Suprapubic skin (tissue), 4 donors: ENCODE measurements around the gene TMEM170B. TPM values are rescaled to one million over a fixed set of nuclear protein-coding genes. Genes with fewer than 3 reads are reported as not detected.

Experiments
- DNase-seq, 2 donors: peaks; one replicate each; pipeline ENCODE4 v3.0.0-alpha.2; 2019; ENCODE audit warnings: low spot score in 2 of 2
- H3K27ac ChIP-seq: fragments of 200-600 bp; sonication (generic); one replicate; pipeline ENCODE4 v1.5.1; 2019
- H3K27me3 ChIP-seq: fragments of 200-600 bp; sonication (generic); one replicate; pipeline ENCODE4 v1.5.1; 2019
- H3K36me3 ChIP-seq: fragments of 200-600 bp; sonication (generic); one replicate; pipeline ENCODE4 v1.5.1; 2019
- H3K4me1 ChIP-seq: fragments of 200-600 bp; sonication (generic); one replicate; pipeline ENCODE4 v1.5.1; 2019
- H3K4me3 ChIP-seq: fragments of 200-600 bp; sonication (generic); one replicate; pipeline ENCODE4 v1.5.1; 2019; ENCODE audit warnings: mild to moderate bottlenecking
- H3K9me3 ChIP-seq: fragments of 200-600 bp; sonication (generic); one replicate; pipeline ENCODE4 v1.5.1; 2019
- EP300 ChIP-seq: sonication (generic); formaldehyde crosslinking; IDR thresholded peaks from one replicate; pipeline ENCODE4 v1.6.1; 2017; ENCODE audit warnings: antibody characterized with exemption
- POLR2A ChIP-seq, 2 donors: fragments of 450-650 bp; IDR thresholded peaks; one replicate each; pipeline ENCODE4 v1.6.1; 2017; ENCODE audit warnings: antibody characterized with exemption in 2 of 2, mild to moderate bottlenecking in 2 of 2, moderate library complexity in 2 of 2
- POLR2AphosphoS5 ChIP-seq, 3 donors: sonication (generic); formaldehyde crosslinking; IDR thresholded peaks; one replicate each; pipeline ENCODE4 v1.6.1; 2017; ENCODE audit warnings: antibody characterized with exemption in 3 of 3
- WGBS: methylation state at CpG from one replicate; pipeline ENCODE4 v1.1.5; 2018; 5-methylcytosine and 5-hydroxymethylcytosine counted together
- total RNA-seq, 4 donors: library from RNA; depleted of rRNA; stranded (reverse); fragments of >200 nt; gene quantifications; one replicate each; pipeline ENCODE4 v1.1.0, GENCODE V29; 2016
- TF ChIP-seq, protein P1 (sequence below), 2 donors: fragments of 200-600 bp in 1 of 2; fragments of 450-650 bp in 1 of 2; sonication (generic) in 1 of 2; IDR thresholded peaks; one replicate each; pipeline ENCODE4 v1.5.1; 2016 to 2019; ENCODE audit warnings: antibody characterized with exemption in 2 of 2, mild to moderate bottlenecking in 1 of 2, moderate library complexity in 1 of 2

TMEM170B gene
- total RNA-seq, 4 donors from 2014 or later = 1.1 to 1.7 (median 1.2) TPM

DNA sequence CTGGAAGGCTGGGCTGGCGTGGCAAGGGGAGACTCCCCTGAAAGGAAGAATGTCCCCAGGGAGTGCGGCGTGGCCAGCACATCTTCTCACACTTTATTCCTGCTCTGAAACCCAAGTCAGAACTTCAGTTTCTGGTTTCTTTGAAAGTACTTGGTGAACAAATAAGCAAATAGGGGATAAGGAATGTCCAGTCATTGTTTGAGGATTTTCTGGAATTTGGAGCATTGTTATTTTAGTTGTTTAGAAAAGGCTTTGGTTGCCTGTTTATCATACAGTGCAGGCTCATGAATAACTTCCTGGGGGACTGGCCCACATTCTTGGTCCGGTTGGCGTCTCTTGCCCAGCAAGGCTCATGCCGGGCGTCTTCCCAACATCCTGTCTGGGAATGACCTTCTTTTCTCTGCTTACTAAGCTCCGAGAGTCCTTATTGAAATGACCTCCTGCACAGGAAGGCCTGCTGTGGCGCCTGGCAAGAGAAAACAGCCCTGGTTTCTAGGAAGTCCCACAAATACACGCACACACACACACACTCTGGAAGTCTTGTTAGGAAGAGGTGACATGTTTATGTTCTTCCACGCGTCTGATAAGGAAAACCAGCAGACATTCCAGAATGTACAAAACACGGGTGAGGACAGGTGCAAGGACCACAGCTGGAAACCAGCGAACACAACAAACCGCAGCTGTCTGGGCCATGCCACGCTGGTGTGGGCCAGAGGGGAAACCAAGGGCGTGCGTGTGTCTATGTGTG, 71.9 kb downstream of the TMEM170B start:
- DNase-seq = no peak
- no peak overlapping the region for H3K27ac ChIP-seq
- H3K27me3 ChIP-seq = no peaks in the 10 kb centered on the region
- no peaks in the 10 kb centered on the region for H3K36me3 ChIP-seq
- H3K9me3 ChIP-seq = no peaks in the 10 kb centered on the region
- peaks cover 31% of the 10 kb centered on the region for H3K4me1 ChIP-seq
- TF ChIP-seq POLR2AphosphoS5 (IDR thresholded peaks at IDR 0.05) = peak in 1 of 3 donors; percentile 12
- TF ChIP-seq EP300 = no peak
- no peak for TF ChIP-seq POLR2A (IDR thresholded peaks at IDR 0.05)
- TF ChIP-seq, protein P1, sequence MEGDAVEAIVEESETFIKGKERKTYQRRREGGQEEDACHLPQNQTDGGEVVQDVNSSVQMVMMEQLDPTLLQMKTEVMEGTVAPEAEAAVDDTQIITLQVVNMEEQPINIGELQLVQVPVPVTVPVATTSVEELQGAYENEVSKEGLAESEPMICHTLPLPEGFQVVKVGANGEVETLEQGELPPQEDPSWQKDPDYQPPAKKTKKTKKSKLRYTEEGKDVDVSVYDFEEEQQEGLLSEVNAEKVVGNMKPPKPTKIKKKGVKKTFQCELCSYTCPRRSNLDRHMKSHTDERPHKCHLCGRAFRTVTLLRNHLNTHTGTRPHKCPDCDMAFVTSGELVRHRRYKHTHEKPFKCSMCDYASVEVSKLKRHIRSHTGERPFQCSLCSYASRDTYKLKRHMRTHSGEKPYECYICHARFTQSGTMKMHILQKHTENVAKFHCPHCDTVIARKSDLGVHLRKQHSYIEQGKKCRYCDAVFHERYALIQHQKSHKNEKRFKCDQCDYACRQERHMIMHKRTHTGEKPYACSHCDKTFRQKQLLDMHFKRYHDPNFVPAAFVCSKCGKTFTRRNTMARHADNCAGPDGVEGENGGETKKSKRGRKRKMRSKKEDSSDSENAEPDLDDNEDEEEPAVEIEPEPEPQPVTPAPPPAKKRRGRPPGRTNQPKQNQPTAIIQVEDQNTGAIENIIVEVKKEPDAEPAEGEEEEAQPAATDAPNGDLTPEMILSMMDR (IDR thresholded peaks at IDR 0.05) = no peak
- no peak overlapping the region for H3K4me3 ChIP-seq
- WGBS = 87% methylated on average over 18 of the region's 18 CpGs

DNA sequence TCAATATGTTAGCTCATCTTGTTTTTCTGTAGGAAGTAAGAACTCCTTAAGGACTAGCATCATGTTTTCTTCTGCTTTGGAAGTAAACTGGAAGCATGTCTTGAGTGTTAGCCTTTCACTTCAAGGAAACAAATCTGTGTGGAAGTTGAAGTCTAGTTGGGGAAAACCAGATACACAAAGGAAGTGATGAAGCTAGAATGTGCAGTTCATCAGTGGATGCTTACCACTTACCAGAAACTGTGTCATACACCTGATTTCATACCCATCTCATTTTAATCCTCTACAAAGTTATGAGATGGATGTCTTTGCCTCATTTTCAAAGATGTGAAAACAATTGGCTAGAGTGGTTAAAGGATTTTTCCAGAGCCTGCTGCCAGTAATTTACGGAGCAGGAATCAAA, 75.8 kb downstream of the TMEM170B start:
- WGBS = 86% methylated on average over 1 of the region's 1 CpG
- no peak for DNase-seq
- TF ChIP-seq EP300 (no peak), POLR2A (IDR thresholded peaks at IDR 0.05) (no peak), POLR2AphosphoS5 (IDR thresholded peaks at IDR 0.05) (no peak)
- TF ChIP-seq, protein P1 (IDR thresholded peaks at IDR 0.05) = no peak

DNA sequence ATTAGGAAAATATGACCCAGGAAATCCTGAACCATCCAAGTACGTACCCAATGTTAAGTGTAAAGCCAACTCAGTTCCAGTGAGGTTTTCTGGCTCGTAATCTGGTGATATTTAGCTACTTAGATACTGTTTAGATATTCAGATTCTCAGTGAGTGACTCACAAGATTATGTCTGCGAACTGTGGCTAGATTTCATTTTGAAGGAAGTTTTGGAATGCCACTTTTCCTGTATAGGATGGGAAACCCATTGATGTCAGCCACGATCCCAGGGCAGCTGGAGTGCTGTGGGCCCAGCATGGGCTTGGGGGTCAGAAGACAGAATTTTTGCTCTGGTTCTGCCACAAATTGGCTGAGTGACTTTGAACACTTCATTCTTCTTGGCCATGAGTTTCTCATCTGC, 76.3 kb downstream of the TMEM170B start:
- TF ChIP-seq POLR2AphosphoS5 (IDR thresholded peaks at IDR 0.05) (no peak), POLR2A (IDR thresholded peaks at IDR 0.05) (no peak), EP300 (no peak)
- TF ChIP-seq, protein P1 (IDR thresholded peaks at IDR 0.05) = no peak
- no peak for DNase-seq
- Histone ChIP-seq H3K27ac (peak overlapping the region; percentile 39), H3K27me3 (no peaks in the 10 kb centered on the region), H3K4me1 (peaks cover 4% of the 10 kb centered on the region), H3K4me3 (no peak overlapping the region), H3K36me3 (no peaks in the 10 kb centered on the region), H3K9me3 (no peaks in the 10 kb centered on the region)
- 50% methylated on average over 4 of the region's 4 CpGs for WGBS

More for the DNA sequence above, 75.8 kb downstream of the TMEM170B start:
- Histone ChIP-seq H3K4me3 (no peak overlapping the region), H3K4me1 (peaks cover 4% of the 10 kb centered on the region), H3K36me3 (no peaks in the 10 kb centered on the region), H3K27me3 (no peaks in the 10 kb centered on the region), H3K27ac (peak overlapping the region; percentile 39), H3K9me3 (no peaks in the 10 kb centered on the region)

DNA sequence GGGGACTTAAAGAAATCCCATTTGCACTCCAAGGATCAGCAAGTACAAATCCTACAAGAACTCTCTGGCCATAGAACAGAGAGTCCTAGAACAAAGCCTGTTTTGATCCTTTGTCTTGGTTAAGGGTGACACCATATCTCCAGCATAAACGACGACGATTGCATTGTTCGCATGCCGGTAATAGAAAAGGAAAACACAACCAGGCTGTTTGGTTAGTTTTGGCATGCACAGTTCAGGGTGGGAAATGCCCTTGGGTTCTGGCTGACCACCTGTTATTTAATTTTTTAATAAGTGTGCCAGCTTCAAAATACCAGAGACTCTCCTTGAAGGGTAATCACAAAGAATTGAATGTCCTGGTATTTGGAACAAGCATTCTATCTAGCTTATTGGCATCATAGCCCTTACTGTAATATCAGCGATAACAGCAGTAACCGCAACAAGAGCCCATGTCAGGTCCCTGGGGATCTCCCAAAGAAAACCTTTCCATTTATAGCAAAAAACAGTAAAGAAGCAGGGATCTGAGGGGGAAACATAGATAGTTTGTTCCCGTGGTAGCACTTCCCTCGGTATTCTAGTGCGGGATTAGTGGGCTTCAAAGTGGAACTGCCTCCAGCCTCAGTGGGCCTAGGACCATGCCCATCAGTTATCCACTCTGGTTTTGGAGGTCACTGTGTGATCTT, 77.1 kb downstream of the TMEM170B start:
- TF ChIP-seq, protein P1 (IDR thresholded peaks at IDR 0.05) = no peak
- TF ChIP-seq EP300 (no peak), POLR2AphosphoS5 (IDR thresholded peaks at IDR 0.05) (peak in 2 of 3 donors; percentile 27)
- Histone ChIP-seq H3K4me3 (no peak overlapping the region), H3K36me3 (no peaks in the 10 kb centered on the region), H3K9me3 (no peaks in the 10 kb centered on the region), H3K4me1 (peaks cover 4% of the 10 kb centered on the region), H3K27me3 (no peaks in the 10 kb centered on the region), H3K27ac (peak overlapping the region; percentile 39)
- peak in 1 of 2 donors; percentile 32 for DNase-seq
- 85% methylated on average over 10 of the region's 10 CpGs for WGBS

DNA sequence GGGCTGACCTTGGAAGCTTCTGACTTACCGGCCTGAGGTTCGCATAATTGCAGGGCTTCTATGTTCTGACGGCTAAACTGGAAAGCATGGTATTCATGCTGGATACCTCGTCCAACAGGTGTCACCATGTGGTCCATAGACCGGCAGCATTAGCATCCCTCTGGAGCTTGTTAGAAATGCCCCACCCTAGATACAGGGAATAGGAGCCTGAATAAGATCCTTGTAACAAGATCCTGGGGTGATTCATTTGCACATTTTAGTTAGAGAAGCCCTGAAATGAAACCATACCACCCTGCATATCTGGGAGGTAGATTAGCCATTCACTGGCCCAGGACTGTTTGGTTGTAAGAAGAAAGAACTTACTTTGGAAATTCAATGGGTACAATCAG, 77.7 kb downstream of the TMEM170B start:
- Histone ChIP-seq H3K4me1 (peaks cover 4% of the 10 kb centered on the region), H3K27ac (no peak overlapping the region), H3K4me3 (no peak overlapping the region), H3K27me3 (no peaks in the 10 kb centered on the region), H3K36me3 (no peaks in the 10 kb centered on the region), H3K9me3 (no peaks in the 10 kb centered on the region)
- no peak for TF ChIP-seq POLR2A (IDR thresholded peaks at IDR 0.05)
- TF ChIP-seq, protein P1 (IDR thresholded peaks at IDR 0.05) = no peak
- no peak for TF ChIP-seq POLR2AphosphoS5 (IDR thresholded peaks at IDR 0.05)
- no peak for TF ChIP-seq EP300
- WGBS = 93% methylated on average over 5 of the region's 5 CpGs
- peak in 1 of 2 donors; percentile 16 for DNase-seq
